ENCODE measurements around the gene ANO5. TPM values are rescaled to one million over a fixed set of nuclear protein-coding genes. Genes with fewer than 3 reads are reported as not detected.

ANO5 gene
- total RNA-seq, 8 experiments from 2014 or later, result 0.10 to 13.7 (median 6.8) TPM

DNA sequence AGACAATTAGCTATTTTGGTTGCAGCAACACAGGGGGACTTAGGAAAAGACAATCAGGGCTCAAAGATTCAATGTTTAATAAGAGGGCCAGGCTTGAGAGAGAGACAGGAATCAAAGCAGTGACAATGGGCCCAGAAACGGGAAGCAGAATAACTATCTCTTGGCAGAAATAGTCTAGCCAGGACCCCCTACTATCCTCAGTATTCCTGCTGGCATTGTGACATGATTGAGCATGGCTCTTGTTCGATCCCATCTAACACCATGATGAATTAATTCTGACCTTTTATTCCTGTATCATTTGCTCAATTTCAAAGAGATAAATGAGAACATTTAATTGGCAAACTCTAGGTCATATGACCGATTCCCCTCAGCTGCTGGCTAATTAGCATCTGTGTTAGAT is 12.8 kb upstream of the ANO5 start:
- H3K27ac ChIP-seq, result no peak overlapping the region

DNA sequence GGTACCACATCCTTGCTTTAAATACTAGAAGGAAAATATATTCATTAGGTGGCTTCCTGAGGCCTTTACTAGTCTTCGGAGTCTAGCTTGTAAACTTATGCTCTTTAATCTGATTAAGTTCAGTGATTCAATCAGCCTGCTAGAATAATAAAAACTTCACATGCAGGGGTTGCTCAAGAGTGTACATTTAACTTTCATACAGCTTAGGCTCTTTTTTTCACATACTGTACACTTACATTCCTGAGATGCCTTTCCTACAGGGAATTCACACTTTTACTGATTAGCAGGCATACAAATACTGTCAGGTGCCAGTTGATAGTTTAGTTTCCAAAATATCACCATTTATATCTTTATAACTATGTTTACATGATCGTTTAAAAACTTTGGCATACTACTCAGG is 3.2 kb upstream of the ANO5 start:
- no peak overlapping the region for H3K27ac ChIP-seq
- H3K4me1 ChIP-seq (replicated peaks in 1 of 2), result no peaks in the 10 kb centered on the region
- H3K4me3 ChIP-seq, result no peak overlapping the region
- in situ Hi-C loops (cut with MboI; ENCODE audit: low pct_unique_long_range_greater_than_20kb in 2 of 9, low sequenced_read_pairs in 9 of 9, unreplicated experiment in 9 of 9), result no loop called here
- 0 to 100% (median 80%) methylated on average over 1 to 2 of the region's 2 CpGs; no CpG with 5 or more reads in 1 of the 10 experiments for WGBS, 10 experiments
- no peak for ATAC-seq (replicated peaks in 6 of 8)

More for the DNA sequence above, 12.8 kb upstream of the ANO5 start:
- no peak for ATAC-seq (replicated peaks in 6 of 8)
- Histone ChIP-seq H3K4me3 (no peak overlapping the region), H3K4me1 (replicated peaks in 1 of 2) (peaks cover 6 to 7% of the 10 kb centered on the region in 2 donors)
- in situ Hi-C loops (cut with MboI; ENCODE audit: low pct_unique_long_range_greater_than_20kb in 2 of 9, low sequenced_read_pairs in 9 of 9, unreplicated experiment in 9 of 9), result no loop called here
- 0 to 83% (median 21%) methylated on average over 1 to 3 of the region's 3 CpGs; no CpG with 5 or more reads in 2 of the 10 experiments for WGBS, 10 experiments

DNA sequence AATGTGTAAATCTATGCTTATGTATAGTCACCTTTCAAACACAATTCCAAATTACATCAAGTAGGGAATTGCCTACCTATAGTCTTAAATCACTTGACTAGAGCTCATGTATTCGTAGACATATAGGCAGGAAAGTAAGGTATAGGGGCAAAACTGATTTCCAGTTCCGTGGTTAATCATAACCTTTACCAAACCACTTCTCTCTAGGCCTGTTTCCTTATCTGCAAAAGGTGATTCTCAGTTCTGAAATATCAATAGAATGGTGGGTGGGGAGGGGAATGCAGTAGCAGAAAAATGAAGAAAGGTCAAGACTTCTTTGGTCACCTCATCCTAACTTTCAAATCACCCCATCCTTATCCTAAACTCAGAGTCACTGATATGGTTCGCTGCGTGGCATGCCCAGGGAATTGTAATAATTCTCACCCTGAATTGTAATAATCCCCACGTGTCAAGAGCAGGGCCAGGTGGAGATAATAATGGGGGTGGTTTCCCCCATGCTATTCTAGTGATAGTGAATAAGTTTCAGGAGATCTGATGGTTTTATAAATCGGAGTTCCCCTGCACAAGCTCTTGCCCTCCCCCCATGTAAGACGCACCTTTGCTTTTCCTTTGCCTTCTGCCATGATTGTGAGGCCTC is 1.9 kb upstream of the ANO5 start:
- Histone ChIP-seq H3K27ac (no peak overlapping the region), H3K4me1 (replicated peaks in 1 of 2) (no peaks in the 10 kb centered on the region), H3K4me3 (no peak overlapping the region)
- 13 to 100% (median 62%) methylated on average over 1 to 6 of the region's 7 CpGs; no CpG with 5 or more reads in 2 of the 10 experiments for WGBS, 10 experiments
- ATAC-seq (replicated peaks in 6 of 8), result no peak
- in situ Hi-C loops (cut with MboI; ENCODE audit: low pct_unique_long_range_greater_than_20kb in 2 of 9, low sequenced_read_pairs in 9 of 9, unreplicated experiment in 9 of 9), result no loop called here

DNA sequence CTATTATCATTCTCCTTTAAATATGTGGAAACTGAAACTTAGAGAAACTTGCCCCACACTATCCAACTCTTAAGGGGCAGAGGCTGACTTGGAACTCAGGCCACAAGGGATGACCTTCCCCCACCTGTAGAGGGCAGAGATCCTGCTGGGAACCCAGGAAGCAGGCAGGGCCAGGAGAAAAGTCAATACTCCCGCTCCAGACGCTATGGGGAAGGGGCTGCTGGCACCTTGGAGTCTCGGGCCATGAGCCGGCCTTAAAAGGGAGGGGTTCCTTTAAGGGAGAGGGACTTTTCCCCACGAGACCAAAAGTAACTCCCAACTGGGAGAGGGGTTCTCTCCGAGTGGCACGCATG is 620 bp upstream of the ANO5 start:
- in situ Hi-C loops (cut with MboI; ENCODE audit: low pct_unique_long_range_greater_than_20kb in 2 of 9, low sequenced_read_pairs in 9 of 9, unreplicated experiment in 9 of 9), result no loop called here
- H3K4me1 ChIP-seq (replicated peaks in 1 of 2), result no peaks in the 10 kb centered on the region
- ATAC-seq (replicated peaks in 6 of 8), result peak in 1 of 8 experiments; percentile 37
- H3K4me3 ChIP-seq, result peak overlapping the region; percentile 42 to 70 (median 62)
- H3K27ac ChIP-seq, result no peak overlapping the region
- 0 to 13% (median 11%) methylated on average over 1 to 3 of the region's 7 CpGs; no CpG with 5 or more reads in 5 of the 10 experiments for WGBS, 10 experiments

DNA sequence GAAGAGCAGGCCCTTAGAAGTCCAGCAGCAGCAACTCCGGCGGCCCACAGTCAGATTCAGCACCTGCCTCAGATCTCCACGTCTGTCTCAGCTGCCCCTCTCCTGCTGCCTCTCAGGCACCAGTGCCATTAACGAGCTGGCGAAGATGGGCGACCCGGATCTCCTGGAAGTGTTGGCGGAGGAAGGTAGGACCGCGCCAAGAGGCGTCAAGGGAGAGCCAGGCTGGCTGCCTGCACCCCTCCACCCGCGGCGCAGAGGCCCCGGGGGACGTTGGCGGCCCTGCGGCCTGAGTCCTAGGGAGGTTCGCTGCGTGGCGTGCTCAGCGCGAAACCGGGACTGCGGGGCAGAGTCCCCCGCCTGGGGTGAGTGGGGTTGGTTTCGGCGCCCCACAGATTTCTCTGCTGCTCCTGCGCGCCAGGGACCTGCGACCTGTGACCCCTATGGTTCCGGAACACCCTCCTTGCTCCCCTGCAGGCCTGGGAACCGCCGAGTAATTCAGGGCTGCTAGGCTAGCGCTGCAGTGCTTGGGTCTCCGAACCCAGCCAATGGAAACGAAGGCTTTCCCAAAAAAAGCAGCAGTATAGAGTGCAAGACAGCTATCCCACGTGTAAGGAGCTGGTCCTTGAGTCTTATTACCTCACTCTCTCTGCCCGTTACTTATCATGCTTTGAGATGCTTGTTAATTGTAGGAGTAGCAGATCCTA is 615 bp downstream of the ANO5 start:
- peak overlapping the region; percentile 2 to 38 for H3K27ac ChIP-seq
- 0 to 20% (median 0%) methylated on average over 1 to 24 of the region's 39 CpGs; no CpG with 5 or more reads in 2 of the 10 experiments for WGBS, 10 experiments
- peak in 6 of 8 experiments; percentile 59 to 82 (median 74) for ATAC-seq (replicated peaks in 6 of 8)
- in situ Hi-C loops (cut with MboI; ENCODE audit: low pct_unique_long_range_greater_than_20kb in 2 of 9, low sequenced_read_pairs in 9 of 9, unreplicated experiment in 9 of 9), result no loop called here
- H3K4me3 ChIP-seq, result peak overlapping the region; percentile 42 to 70 (median 62)
- H3K4me1 ChIP-seq (replicated peaks in 1 of 2), result no peaks in the 10 kb centered on the region

DNA sequence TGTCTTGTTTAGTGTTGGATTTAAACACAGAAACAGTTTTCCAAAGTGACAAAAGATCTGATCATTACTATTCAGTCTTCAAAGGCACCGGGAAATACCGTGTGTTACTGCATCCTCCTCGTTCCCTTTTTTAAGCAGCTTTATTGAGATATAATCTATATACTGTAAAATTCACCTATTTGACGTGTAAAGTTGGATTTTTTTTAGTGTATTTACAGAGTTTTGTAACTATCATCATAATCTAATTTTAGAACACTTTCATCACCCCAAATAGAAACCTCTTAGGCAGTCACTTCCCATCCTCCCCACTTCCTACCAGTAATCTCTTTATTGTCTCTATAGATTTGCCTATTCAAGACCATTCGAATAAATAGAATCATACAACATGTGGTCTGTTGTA is 1.4 kb downstream of the ANO5 start:
- ATAC-seq (replicated peaks in 6 of 8), result no peak

DNA sequence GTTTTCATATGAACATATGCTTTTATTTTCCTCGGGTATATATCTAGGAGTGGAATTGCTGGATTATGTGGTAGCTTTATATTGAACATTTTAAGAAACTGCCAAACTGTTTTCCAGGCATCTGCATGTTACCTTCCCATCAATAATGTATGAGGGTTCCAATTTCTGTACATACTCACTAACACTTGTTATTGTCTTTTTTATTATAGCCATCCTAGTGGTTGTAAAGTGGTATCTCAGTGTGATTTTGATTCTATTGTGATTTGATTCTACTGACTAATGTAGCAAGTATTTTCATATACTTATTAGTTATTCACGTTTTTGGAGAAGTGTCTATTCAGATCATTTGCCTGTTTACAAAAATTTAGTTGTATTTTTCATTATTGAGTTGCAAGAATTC is 2.0 kb downstream of the ANO5 start:
- no peak overlapping the region for H3K27ac ChIP-seq
- in situ Hi-C loops (cut with MboI; ENCODE audit: low pct_unique_long_range_greater_than_20kb in 2 of 9, low sequenced_read_pairs in 9 of 9, unreplicated experiment in 9 of 9), result no loop called here
- no peaks in the 10 kb centered on the region for H3K4me1 ChIP-seq (replicated peaks in 1 of 2)
- H3K4me3 ChIP-seq, result peak overlapping the region in 4 of 5 donors; percentile 52 to 70 (median 64)
- no peak for ATAC-seq (replicated peaks in 6 of 8)
- WGBS, 10 experiments, result 0 to 75% (median 33%) methylated on average over 1 to 2 of the region's 2 CpGs; no CpG with 5 or more reads in 1 of the 10 experiments

More for the DNA sequence above, 1.4 kb downstream of the ANO5 start:
- peak overlapping the region; percentile 42 to 70 (median 62) for H3K4me3 ChIP-seq
- no peak overlapping the region for H3K27ac ChIP-seq
- WGBS, 10 experiments, result 2 to 45% (median 20%) methylated on average over 3 to 5 of the region's 5 CpGs
- no peaks in the 10 kb centered on the region for H3K4me1 ChIP-seq (replicated peaks in 1 of 2)
- in situ Hi-C loops (cut with MboI; ENCODE audit: low pct_unique_long_range_greater_than_20kb in 2 of 9, low sequenced_read_pairs in 9 of 9, unreplicated experiment in 9 of 9), result no loop called here

DNA sequence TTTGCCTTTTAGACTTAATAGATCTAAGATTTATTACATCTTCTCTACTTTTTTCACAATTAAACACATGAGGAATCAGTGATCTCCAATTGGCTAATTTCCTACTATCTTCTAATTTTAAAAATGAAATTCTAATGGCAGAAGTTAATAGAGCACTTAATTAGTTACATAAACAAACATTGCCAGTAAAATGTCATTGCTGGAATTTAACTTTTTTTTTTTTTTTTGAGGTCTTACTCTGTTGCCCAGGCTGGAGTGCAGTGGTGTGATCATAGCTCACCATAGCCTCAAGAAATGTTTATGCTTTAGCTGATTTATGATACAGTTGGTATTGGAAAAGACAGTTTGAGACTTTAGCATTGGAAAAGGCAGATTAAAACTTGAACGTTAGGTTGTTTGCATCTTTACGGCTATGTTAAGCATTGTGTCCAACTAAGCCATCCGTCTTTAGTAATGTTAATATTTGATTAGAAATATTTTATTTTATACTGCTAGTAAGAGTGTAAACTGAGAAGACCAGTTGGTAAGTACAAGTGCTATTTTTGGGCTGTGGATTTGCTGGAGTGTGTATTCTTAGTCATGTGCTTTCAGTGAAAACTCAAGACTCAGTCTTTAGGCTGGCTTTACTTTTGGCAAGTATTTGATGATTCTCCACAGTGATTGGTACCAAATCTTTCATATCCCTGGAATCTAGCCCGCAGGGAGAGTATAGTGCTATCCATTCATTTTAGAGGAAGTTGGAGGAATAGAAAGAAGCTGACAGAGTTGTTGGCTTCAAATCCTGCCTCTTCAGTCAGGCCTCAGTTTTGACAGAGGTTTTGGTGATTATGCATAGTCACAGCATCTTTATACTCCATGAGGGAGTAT is 4.5 kb downstream of the ANO5 start:
- ATAC-seq (replicated peaks in 6 of 8), result no peak
- H3K4me3 ChIP-seq, result no peak overlapping the region
- H3K27ac ChIP-seq, result no peak overlapping the region
- 5 to 94% (median 55%) methylated on average over 1 to 4 of the region's 4 CpGs; no CpG with 5 or more reads in 2 of the 10 experiments for WGBS, 10 experiments
- in situ Hi-C loops (cut with MboI; ENCODE audit: low pct_unique_long_range_greater_than_20kb in 2 of 9, low sequenced_read_pairs in 9 of 9, unreplicated experiment in 9 of 9), result no loop called here
- no peaks in the 10 kb centered on the region for H3K4me1 ChIP-seq (replicated peaks in 1 of 2)

DNA sequence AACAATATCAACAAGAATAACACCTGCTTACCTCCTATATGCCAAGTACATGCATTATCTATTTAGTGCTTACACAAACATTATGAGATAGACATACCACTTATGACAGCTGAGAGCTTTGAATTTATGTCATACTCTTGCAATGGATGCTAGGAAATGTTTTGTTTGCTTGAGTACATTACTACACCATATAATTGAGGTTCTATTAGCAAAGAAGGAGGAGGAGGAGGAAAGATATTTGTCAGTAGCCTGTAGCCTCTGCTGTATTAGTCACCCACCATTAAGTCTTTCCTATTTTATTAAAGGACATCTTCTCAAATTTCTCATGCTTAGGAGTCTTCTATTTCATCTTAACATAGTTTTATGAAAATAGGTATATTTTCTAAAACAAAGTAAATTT is 6.4 kb downstream of the ANO5 start:
- Histone ChIP-seq H3K4me3 (no peak overlapping the region), H3K4me1 (replicated peaks in 1 of 2) (no peaks in the 10 kb centered on the region), H3K27ac (no peak overlapping the region)
- in situ Hi-C loops (cut with MboI; ENCODE audit: low pct_unique_long_range_greater_than_20kb in 2 of 9, low sequenced_read_pairs in 9 of 9, unreplicated experiment in 9 of 9), result no loop called here
- ATAC-seq (replicated peaks in 6 of 8), result no peak

DNA sequence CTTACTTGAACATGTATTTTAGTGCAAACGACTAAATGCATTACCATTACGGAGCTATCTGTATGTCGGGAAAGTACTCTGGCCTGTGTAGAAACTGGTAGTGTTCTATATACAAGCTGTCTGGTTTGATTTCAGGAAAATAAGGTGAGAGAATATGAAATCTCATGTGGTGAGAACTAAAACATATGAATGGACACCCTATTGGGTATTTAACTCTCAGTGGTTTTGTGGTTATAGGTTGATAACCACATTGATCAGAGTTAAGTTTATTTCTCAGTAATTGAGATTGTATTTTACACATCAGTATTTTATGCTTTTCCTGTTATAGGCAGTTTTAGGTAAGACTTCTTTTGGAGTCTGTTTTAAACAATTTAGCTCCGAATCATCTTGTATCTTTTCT is 10.4 kb downstream of the ANO5 start:
- H3K4me3 ChIP-seq, result no peak overlapping the region
- in situ Hi-C loops (cut with MboI; ENCODE audit: low pct_unique_long_range_greater_than_20kb in 2 of 9, low sequenced_read_pairs in 9 of 9, unreplicated experiment in 9 of 9), result no loop called here
- H3K27ac ChIP-seq, result no peak overlapping the region
- no peaks in the 10 kb centered on the region for H3K4me1 ChIP-seq (replicated peaks in 1 of 2)
- no peak for ATAC-seq (replicated peaks in 6 of 8)
- 0 to 100% (median 93%) methylated on average over 1 to 4 of the region's 4 CpGs for WGBS, 10 experiments

DNA sequence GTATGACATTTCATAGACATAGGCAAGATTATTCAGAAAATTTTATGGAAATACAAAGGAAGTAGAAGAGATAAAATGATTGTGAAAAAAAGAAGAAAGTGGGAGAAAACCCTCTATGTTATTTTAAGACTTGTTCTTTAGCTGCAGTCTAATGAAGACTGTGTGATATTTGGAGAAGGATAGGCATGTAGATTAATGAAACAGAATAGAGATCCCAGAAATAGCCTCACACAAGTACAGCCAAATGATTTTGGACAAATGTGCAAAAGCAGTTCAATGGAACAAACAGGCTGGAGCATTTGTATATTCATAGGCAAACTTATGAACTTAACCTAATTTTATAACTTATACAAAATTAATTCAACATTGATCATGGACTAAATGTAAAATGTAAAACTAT is 14.3 kb downstream of the ANO5 start:
- in situ Hi-C loops (cut with MboI; ENCODE audit: low pct_unique_long_range_greater_than_20kb in 2 of 9, low sequenced_read_pairs in 9 of 9, unreplicated experiment in 9 of 9), result no loop called here
- no peaks in the 10 kb centered on the region for H3K4me1 ChIP-seq (replicated peaks in 1 of 2)
- H3K27ac ChIP-seq, result no peak overlapping the region
- ATAC-seq (replicated peaks in 6 of 8), result no peak
- H3K4me3 ChIP-seq, result no peak overlapping the region

DNA sequence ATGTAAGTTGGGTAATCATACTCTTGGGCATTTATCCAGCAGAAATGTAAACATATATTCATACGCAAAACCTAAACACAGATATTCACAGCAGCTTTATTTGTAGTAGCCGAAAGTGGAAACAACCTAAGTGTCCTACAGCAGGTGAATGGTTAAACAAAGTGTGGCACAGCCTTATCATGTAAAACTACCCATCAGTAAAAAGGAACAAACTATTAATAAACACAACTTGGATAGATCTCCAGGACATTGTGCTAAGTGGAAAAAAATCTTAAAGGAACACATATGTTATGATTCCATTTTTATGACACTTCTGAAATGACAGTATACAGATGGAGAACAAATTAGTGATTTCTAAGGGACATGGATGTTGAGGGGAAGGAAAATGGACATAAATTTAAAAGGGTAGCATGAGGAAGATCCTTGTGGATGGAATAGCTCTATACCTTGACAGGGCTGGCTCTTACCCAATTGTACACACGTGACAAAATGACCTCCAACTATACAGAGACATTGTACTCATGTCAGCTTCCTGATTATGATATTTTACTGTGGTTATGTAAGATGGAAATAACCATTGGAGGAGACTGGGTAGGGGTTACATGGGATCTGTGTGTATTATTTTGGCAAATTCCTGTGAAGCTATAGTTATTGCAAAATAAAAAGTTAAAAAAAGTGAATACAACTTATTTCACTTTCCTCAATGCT is 15.4 kb downstream of the ANO5 start:
- in situ Hi-C loops (cut with MboI; ENCODE audit: low pct_unique_long_range_greater_than_20kb in 2 of 9, low sequenced_read_pairs in 9 of 9, unreplicated experiment in 9 of 9), result no loop called here
- no peak overlapping the region for H3K27ac ChIP-seq
- ATAC-seq (replicated peaks in 6 of 8), result no peak
- H3K4me3 ChIP-seq, result no peak overlapping the region
- WGBS, 10 experiments, result 19 to 100% (median 85%) methylated on average over 1 to 3 of the region's 3 CpGs; no CpG with 5 or more reads in 2 of the 10 experiments
- H3K4me1 ChIP-seq (replicated peaks in 1 of 2), result no peaks in the 10 kb centered on the region

DNA sequence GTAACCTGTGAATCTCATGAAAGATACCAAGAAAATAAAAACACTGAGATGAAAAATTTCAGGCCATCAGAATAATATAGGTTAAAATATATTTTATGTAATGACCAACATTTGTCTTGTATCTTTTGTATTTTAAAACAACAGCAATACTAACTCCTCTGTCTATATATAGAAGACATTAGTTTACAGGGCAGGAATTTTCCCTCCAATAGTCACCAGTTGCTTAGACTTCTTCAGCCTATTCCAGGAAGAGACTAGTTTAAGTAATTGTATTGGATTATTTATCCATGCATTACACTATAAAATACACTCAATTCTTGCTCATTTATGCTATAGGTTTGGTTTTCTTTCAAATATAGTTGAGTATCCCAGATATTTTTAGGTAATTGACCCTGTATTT is 24.1 kb downstream of the ANO5 start:
- in situ Hi-C loops (cut with MboI; ENCODE audit: low pct_unique_long_range_greater_than_20kb in 2 of 9, low sequenced_read_pairs in 9 of 9, unreplicated experiment in 9 of 9), result no loop called here

More for the DNA sequence above, 24.1 kb downstream of the ANO5 start:
- ATAC-seq (replicated peaks in 6 of 8), result no peak
- no peaks in the 10 kb centered on the region for H3K4me1 ChIP-seq (replicated peaks in 1 of 2)
- no peak overlapping the region for H3K4me3 ChIP-seq
- H3K27ac ChIP-seq, result no peak overlapping the region
